Dermis blood vessel endothelial cell (primary cell): ENCODE results near the gene CREB3L4. TPM values are rescaled to one million over a fixed set of nuclear protein-coding genes. Genes with fewer than 3 reads are reported as not detected.
"Not testable (repeated sequence)": the region's sequence is repeated elsewhere in the genome, so short reads cannot be mapped to it uniquely, and the experiment has no call there.

Experiments
- DNase-seq: peaks from one replicate; pipeline ENCODE4 v3.0.0; 2010
- total RNA-seq: library from RNA; depleted of rRNA; stranded (reverse); fragments of >200 nt; gene quantifications from 2 replicates; pipeline ENCODE4 v1.2.3, GENCODE V29; 2014

Gene CREB3L4
- total RNA-seq, 1 donor from 2014 or later = 13.1 TPM

- DNase-seq = no peak
These were observed 7.5 kb upstream of the CREB3L4 start for GRCh38 chr1:153960206-153960605.

GRCh38 chr1:153961421-153961820, 6.3 kb upstream of the CREB3L4 start:
- no peak for DNase-seq

- peak; percentile 56 for DNase-seq
These were observed 5.3 kb upstream of the CREB3L4 start for GRCh38 chr1:153962088-153963029.

GRCh38 chr1:153963030-153963849, 4.5 kb upstream of the CREB3L4 start, which contains the start of gene SLC39A1:
Gene SLC39A1 (minus strand): TSS chr1:153963537. CDS start chr1:153962715, 822 bp downstream.
- DNase-seq = peak; percentile 98

- DNase-seq = peak; percentile 49
These were observed 3.8 kb upstream of the CREB3L4 start for GRCh38 chr1:153963850-153964331.

- no peak for DNase-seq
These were observed 280 bp downstream of the CREB3L4 start for GRCh38 chr1:153968000-153968363.

- no peak for DNase-seq
These were observed 706 bp downstream of the CREB3L4 start for GRCh38 chr1:153968408-153968807.

- DNase-seq = no peak
These were observed 1.3 kb downstream of the CREB3L4 start for GRCh38 chr1:153968972-153969371.

- DNase-seq = no peak
These were observed 2.6 kb downstream of the CREB3L4 start for GRCh38 chr1:153970346-153970745.

- no peak for DNase-seq
These were observed 5.4 kb downstream of the CREB3L4 start for GRCh38 chr1:153973071-153973470.

GRCh38 chr1:153973525-153973924, 5.8 kb downstream of the CREB3L4 start:
- DNase-seq = no peak

- peak; percentile 10 for DNase-seq
These were observed 9.1 kb downstream of the CREB3L4 start for GRCh38 chr1:153976819-153977249.

- DNase-seq = peak; percentile 88
These were observed 9.8 kb downstream of the CREB3L4 start, which contains the start of gene JTB for GRCh38 chr1:153977250-153978240. Gene JTB (minus strand): TSS chr1:153977674. CDS start chr1:153977252, 422 bp downstream.

GRCh38 chr1:153978274-153978909, 10.7 kb downstream of the CREB3L4 start:
- DNase-seq = no peak

- DNase-seq = not testable (repeated sequence)
These were observed 11.4 kb downstream of the CREB3L4 start for GRCh38 chr1:153979091-153979490.

GRCh38 chr1:153981735-153982134, 14.0 kb downstream of the CREB3L4 start:
- DNase-seq = not testable (repeated sequence)

- DNase-seq = no peak
These were observed 16.6 kb downstream of the CREB3L4 start for GRCh38 chr1:153984123-153984894.

GRCh38 chr1:153985341-153985912, 17.7 kb downstream of the CREB3L4 start:
- peak; percentile 54 for DNase-seq

- DNase-seq = peak; percentile 87
These were observed 18.4 kb downstream of the CREB3L4 start, which contains the start of gene RAB13 for GRCh38 chr1:153985941-153986761. Gene RAB13 (minus strand): TSS chr1:153986339. CDS start chr1:153986236, 103 bp downstream.
